ENCODE measurements around the gene BARX2. TPM values are rescaled to one million over a fixed set of nuclear protein-coding genes. Genes with fewer than 3 reads are reported as not detected.

Gene BARX2
- total RNA-seq, 1 donor from 2014 or later = 2.4 TPM

DNA sequence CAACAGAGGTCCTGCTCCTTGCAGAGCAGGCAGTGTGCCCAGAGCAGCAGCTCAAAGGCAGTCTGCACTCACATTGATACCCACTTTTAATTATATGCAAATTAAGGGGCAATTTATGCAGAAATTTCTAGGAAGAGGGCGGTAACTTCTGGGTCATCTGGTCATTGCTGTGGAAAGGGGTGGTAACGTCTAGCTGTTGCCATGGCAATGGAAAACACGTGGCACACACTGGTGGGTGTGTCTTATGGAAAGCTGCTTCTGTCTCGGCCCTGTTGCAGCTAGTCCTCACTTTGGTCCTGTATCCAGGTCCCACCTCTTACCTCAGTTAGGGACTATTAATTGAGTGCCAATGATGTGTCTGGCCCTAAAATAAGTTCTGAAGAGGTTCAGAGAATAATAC is 36.8 kb downstream of the BARX2 start:
- H3K27ac Mint-ChIP-seq = no peak overlapping the region
- no peaks in the 10 kb centered on the region for H3K27me3 Mint-ChIP-seq
- H3K36me3 Mint-ChIP-seq (ENCODE audit: insufficient read depth) = no peaks in the 10 kb centered on the region
- no peak for TF ChIP-seq CTCF (IDR thresholded peaks at IDR 0.05; ENCODE audit: unreplicated experiment)
- peaks cover 3% of the 10 kb centered on the region for H3K4me1 Mint-ChIP-seq (ENCODE audit: low read depth)
- no peak overlapping the region for H3K4me3 Mint-ChIP-seq (ENCODE audit: low read depth)
- no peaks in the 10 kb centered on the region for H3K9me3 Mint-ChIP-seq (ENCODE audit: low read depth)
- no peak for DNase-seq (ENCODE audit: low spot score, unreplicated experiment)

GRCh38 chr11:129414144-129414872 is 38.7 kb downstream of the BARX2 start:
- H3K4me1 Mint-ChIP-seq (ENCODE audit: low read depth) = peaks cover 7% of the 10 kb centered on the region
- H3K36me3 Mint-ChIP-seq (ENCODE audit: insufficient read depth) = no peaks in the 10 kb centered on the region
- no peaks in the 10 kb centered on the region for H3K9me3 Mint-ChIP-seq (ENCODE audit: low read depth)
- no peak overlapping the region for H3K4me3 Mint-ChIP-seq (ENCODE audit: low read depth)
- TF ChIP-seq CTCF (IDR thresholded peaks at IDR 0.05; ENCODE audit: unreplicated experiment) = no peak
- DNase-seq (ENCODE audit: low spot score, unreplicated experiment) = no peak
- no peak overlapping the region for H3K27ac Mint-ChIP-seq
- no peaks in the 10 kb centered on the region for H3K27me3 Mint-ChIP-seq

DNA sequence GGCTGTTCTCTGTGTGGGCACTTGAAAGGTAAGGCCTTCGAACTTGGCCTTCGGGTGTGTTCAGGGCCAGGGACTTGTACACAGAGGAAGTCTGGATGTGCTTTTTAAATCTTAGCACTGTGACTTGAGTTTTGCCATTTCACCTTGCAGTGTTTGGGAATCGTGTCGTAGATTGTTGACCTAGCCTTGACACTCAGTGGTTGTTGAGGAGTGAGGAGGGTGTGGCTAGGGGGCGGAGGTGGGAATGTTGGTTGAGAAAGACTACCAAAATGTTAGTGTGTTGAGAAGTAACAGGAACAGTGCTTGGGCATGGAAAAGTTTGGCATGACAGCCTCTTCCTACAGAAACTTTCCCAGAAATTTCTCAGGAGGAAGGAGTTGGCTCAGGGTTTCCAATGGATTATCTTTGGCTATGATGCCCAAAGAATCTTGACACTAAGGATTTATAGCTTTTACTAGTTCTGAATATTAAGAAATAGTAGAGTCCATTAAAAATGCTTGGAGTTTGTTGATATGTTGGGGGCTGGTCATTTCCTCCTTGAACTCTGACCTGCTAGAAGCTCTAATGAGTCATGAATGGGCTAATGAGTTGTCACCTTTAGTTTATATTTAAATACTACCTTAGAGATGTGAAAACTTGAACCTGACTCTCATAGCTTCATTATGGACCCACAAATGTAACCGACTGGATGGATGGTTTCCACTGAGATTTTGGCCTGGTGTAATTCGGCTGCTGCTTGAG is 40.6 kb downstream of the BARX2 start:
- peaks cover 6% of the 10 kb centered on the region for H3K4me1 Mint-ChIP-seq (ENCODE audit: low read depth)
- no peak for DNase-seq (ENCODE audit: low spot score, unreplicated experiment)
- H3K27ac Mint-ChIP-seq = no peak overlapping the region
- H3K36me3 Mint-ChIP-seq (ENCODE audit: insufficient read depth) = no peaks in the 10 kb centered on the region
- no peak for TF ChIP-seq CTCF (IDR thresholded peaks at IDR 0.05; ENCODE audit: unreplicated experiment)
- H3K9me3 Mint-ChIP-seq (ENCODE audit: low read depth) = no peaks in the 10 kb centered on the region
- no peaks in the 10 kb centered on the region for H3K27me3 Mint-ChIP-seq
- no peak overlapping the region for H3K4me3 Mint-ChIP-seq (ENCODE audit: low read depth)

- DNase-seq (ENCODE audit: low spot score, unreplicated experiment) = no peak
- no peaks in the 10 kb centered on the region for H3K36me3 Mint-ChIP-seq (ENCODE audit: insufficient read depth)
- peaks cover 6% of the 10 kb centered on the region for H3K4me1 Mint-ChIP-seq (ENCODE audit: low read depth)
- H3K27ac Mint-ChIP-seq = no peak overlapping the region
- no peaks in the 10 kb centered on the region for H3K27me3 Mint-ChIP-seq
- no peaks in the 10 kb centered on the region for H3K9me3 Mint-ChIP-seq (ENCODE audit: low read depth)
- no peak overlapping the region for H3K4me3 Mint-ChIP-seq (ENCODE audit: low read depth)
- TF ChIP-seq CTCF (IDR thresholded peaks at IDR 0.05; ENCODE audit: unreplicated experiment) = no peak
Observed at GRCh38 chr11:129417458-129417857, 41.8 kb downstream of the BARX2 start.

DNA sequence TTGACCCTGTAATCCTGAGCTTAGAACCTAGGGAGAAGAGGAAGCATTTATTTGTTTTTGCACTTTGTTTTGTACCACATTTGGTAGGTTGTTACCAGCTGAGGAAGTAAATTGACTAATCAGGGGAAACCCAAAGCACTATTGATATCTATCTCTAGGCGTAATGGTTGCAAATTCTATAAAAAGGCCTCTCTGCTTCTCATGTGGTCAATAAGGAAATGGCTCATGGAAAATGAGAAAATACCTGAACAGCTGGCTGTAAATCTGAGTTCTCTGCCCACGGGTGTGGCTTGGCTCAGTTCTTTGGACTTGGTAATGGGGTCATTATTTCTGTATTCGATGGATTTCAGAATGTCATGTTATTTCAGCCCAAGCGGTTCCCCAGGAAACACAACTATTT is 42.4 kb downstream of the BARX2 start:
- TF ChIP-seq CTCF (IDR thresholded peaks at IDR 0.05; ENCODE audit: unreplicated experiment) = no peak
- H3K4me3 Mint-ChIP-seq (ENCODE audit: low read depth) = no peak overlapping the region
- no peaks in the 10 kb centered on the region for H3K27me3 Mint-ChIP-seq
- peaks cover 6% of the 10 kb centered on the region for H3K4me1 Mint-ChIP-seq (ENCODE audit: low read depth)
- H3K9me3 Mint-ChIP-seq (ENCODE audit: low read depth) = no peaks in the 10 kb centered on the region
- no peak overlapping the region for H3K27ac Mint-ChIP-seq
- no peak for DNase-seq (ENCODE audit: low spot score, unreplicated experiment)
- H3K36me3 Mint-ChIP-seq (ENCODE audit: insufficient read depth) = no peaks in the 10 kb centered on the region

Data from progenitor cell of endocrine pancreas (in vitro differentiated cells).